Tibial artery (tissue), 4 donors: ENCODE data around the gene ARHGEF11.

ENCODE experiments used
- DNase-seq, 2 donors: peaks; one replicate each; pipeline ENCODE4 v3.0.0-alpha.2; 2019
- H3K27ac ChIP-seq, 2 donors: fragments of 200-600 bp; sonication (generic) in 1 of 2; 1 replicate in 1 of 2; 2 replicates in 1 of 2; pipeline ENCODE4 v1.5.1; 2018 to 2019; ENCODE audit warnings: mild to moderate bottlenecking in 1 of 2
- H3K27me3 ChIP-seq, 2 donors: fragments of 200-600 bp; sonication (generic) in 1 of 2; one replicate each; pipeline versions ENCODE4 v1.5.1 to v1.6.0; 2016 to 2019
- H3K36me3 ChIP-seq, 3 donors: fragments of 200-600 bp; sonication (generic) in 2 of 3; one replicate each; pipeline ENCODE4 v1.5.1; 2016 to 2019; ENCODE audit warnings: mild to moderate bottlenecking in 2 of 3
- H3K4me1 ChIP-seq, 4 donors: fragments of 200-600 bp; sonication (generic) in 2 of 4; 1 replicate in 3 of 4; 2 replicates in 1 of 4; pipeline ENCODE4 v1.5.1; 2016 to 2019
- H3K4me3 ChIP-seq, 2 donors: fragments of 200-600 bp; sonication (generic) in 1 of 2; 1 replicate in 1 of 2; 2 replicates in 1 of 2; pipeline ENCODE4 v1.5.1; 2018 to 2019; ENCODE audit warnings: mild to moderate bottlenecking in 2 of 2
- H3K9me3 ChIP-seq, 3 donors: fragments of 200-600 bp; sonication (generic) in 1 of 3; one replicate each; pipeline ENCODE4 v1.5.1; 2016 to 2019
- intact Hi-C: fragments of 100-400 bp; cut with DNase I; formaldehyde crosslinking; loops from one replicate; pipeline ENCODE4 v1.15.0; 2023; ENCODE audit warnings: low total_unique reads
- TF ChIP-seq, protein P1 (sequence below), 2 experiments: fragments of 200-600 bp in 1 of 2; fragments of 450-650 bp in 1 of 2; IDR thresholded peaks; one replicate each; pipeline ENCODE4 v1.5.1; 2017 to 2019; ENCODE audit warnings: antibody characterized with exemption in 2 of 2, mild to moderate bottlenecking in 1 of 2, moderate library complexity in 1 of 2

ARHGEF11 gene

DNA sequence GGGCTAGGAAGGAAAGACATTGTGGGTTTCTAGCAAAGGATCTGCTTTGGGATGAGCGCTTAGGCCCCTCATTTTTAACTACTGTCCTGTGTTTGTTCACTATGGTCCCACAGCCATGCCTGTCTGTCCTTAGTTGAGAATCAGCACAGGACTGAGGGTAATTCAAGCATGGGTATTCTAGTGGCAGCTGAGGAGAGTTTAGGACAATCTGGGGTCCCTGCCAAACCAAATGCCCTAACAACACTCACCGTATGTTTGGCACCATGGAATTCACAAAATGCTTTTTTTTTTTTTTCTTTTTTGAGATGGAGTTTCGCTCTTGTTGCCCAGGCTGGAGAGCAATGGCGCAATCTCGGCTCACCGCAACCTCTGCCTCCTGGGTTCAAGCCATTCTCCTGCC is 10.4 kb downstream of the ARHGEF11 start:
- no peak for DNase-seq
- no peak overlapping the region for H3K4me3 ChIP-seq
- H3K27me3 ChIP-seq: no peaks in the 10 kb centered on the region
- H3K36me3 ChIP-seq: no peaks in the 10 kb centered on the region
- intact Hi-C loops: no loop called here
- no peaks in the 10 kb centered on the region for H3K9me3 ChIP-seq
- peaks cover 0 to 17% (median 5%) of the 10 kb centered on the region in 4 donors for H3K4me1 ChIP-seq
- TF ChIP-seq, protein P1, sequence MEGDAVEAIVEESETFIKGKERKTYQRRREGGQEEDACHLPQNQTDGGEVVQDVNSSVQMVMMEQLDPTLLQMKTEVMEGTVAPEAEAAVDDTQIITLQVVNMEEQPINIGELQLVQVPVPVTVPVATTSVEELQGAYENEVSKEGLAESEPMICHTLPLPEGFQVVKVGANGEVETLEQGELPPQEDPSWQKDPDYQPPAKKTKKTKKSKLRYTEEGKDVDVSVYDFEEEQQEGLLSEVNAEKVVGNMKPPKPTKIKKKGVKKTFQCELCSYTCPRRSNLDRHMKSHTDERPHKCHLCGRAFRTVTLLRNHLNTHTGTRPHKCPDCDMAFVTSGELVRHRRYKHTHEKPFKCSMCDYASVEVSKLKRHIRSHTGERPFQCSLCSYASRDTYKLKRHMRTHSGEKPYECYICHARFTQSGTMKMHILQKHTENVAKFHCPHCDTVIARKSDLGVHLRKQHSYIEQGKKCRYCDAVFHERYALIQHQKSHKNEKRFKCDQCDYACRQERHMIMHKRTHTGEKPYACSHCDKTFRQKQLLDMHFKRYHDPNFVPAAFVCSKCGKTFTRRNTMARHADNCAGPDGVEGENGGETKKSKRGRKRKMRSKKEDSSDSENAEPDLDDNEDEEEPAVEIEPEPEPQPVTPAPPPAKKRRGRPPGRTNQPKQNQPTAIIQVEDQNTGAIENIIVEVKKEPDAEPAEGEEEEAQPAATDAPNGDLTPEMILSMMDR (IDR thresholded peaks at IDR 0.05): no peak
- no peak overlapping the region for H3K27ac ChIP-seq

DNA sequence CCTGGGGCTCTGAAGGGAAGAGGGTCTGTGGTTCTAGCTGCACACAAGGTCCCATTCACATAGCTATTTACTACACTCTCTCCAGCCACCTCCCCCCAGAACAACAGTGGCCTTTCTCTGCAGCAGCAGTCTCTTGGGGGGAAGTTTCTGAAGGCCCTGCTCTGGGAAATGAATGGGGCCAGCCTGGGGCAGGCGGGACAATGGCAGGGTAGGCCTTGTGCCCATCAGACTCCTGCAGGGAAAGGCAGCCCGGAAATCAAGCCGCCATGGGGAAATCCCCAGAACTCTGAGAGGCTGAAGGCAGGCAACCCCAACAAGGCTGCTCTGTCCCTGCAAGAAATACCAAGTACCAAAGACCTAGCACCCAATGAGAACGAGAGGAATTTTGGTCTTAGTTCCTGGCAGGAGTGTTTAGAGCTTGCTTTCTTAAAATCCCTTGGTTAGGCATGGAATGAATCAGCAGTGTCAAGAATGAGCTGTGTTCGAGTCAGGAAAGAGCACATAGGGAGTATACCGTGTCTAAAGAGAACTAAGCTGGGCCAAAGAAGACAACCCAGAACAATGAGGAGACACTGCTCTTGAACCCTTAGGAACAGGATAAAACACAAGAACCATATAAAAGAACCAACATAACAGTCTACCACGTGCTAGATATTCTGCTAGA is 11.3 kb downstream of the ARHGEF11 start:
- Histone ChIP-seq H3K9me3 (no peaks in the 10 kb centered on the region), H3K27ac (no peak overlapping the region), H3K4me1 (peaks cover 0 to 16% (median 5%) of the 10 kb centered on the region in 4 donors), H3K36me3 (no peaks in the 10 kb centered on the region), H3K4me3 (no peak overlapping the region), H3K27me3 (no peaks in the 10 kb centered on the region)
- TF ChIP-seq, protein P1 (IDR thresholded peaks at IDR 0.05): no peak
- no peak for DNase-seq
- intact Hi-C loops: no loop called here

DNA sequence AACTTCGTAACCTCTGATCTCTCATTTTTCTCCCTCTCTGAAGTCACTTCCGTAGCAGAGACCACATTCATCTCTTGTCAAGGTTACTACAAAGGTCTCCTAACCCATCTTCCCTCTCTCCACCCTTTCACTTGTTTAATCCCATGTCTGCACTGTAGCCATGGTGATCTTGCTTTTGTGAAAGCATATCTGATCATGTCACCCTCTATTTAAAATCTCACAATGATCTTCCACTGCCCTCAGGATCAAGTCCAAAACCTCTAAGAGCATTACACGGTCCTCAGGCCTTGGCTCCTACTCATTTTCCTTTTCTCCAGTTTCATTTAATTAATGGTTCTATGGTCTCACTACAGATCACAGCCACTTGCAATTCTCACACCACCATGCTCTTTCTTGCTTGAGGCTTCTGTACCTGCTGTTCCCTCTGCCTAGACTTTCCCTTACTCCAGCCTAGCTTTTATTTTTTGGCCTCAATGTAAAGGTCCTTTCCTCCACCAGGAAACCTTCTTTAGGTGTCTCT is 12.1 kb downstream of the ARHGEF11 start:
- peaks cover 0 to 16% (median 4%) of the 10 kb centered on the region in 4 donors for H3K4me1 ChIP-seq

DNA sequence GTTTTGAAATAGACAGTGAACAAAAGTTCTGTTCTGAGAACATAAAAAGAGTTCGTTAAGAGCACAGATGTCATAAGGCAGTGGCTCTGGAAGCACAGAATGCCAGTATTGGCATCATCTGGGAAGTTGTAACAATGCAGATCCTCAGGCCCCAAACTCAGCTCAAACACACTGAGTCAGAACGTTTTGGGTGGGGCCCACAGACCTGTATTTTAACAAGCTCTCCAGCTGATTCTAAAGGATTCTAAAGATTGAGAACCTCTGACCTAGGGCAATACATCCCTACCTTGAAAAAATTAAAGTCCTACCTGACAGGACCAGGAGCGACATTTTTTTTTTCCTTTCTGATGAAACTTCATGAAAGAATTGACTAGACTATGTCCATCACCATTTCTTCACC is 13.2 kb downstream of the ARHGEF11 start:
- Histone ChIP-seq H3K4me3 (no peak overlapping the region), H3K27me3 (no peaks in the 10 kb centered on the region), H3K4me1 (peaks cover 0 to 16% (median 4%) of the 10 kb centered on the region in 4 donors), H3K27ac (no peak overlapping the region), H3K36me3 (no peaks in the 10 kb centered on the region), H3K9me3 (no peaks in the 10 kb centered on the region)
- intact Hi-C loops: no loop called here
- DNase-seq: no peak
- TF ChIP-seq, protein P1 (IDR thresholded peaks at IDR 0.05): no peak

More for the DNA sequence above, 12.1 kb downstream of the ARHGEF11 start:
- DNase-seq: no peak
- Histone ChIP-seq H3K27ac (no peak overlapping the region), H3K4me3 (no peak overlapping the region), H3K36me3 (no peaks in the 10 kb centered on the region), H3K27me3 (no peaks in the 10 kb centered on the region), H3K9me3 (no peaks in the 10 kb centered on the region)
- TF ChIP-seq, protein P1 (IDR thresholded peaks at IDR 0.05): no peak
- intact Hi-C loops: no loop called here

DNA sequence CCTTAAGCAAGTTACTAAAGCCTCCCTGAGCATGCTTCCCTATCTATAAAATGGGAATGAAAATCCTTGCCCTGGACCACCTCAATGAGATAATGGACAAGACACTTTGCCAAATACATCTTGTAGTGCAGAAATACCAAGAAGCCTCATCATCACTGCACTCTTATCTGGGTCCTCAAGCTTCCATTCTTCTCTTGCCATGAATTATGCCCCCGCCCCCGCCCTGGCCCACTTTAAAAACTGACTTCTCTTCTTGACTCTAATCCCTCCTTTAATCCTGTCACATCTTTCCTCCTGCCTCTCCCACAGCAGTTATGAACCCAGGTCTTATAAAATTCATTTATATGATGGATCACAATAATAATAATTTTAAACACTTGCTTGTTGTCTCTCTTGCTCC is 14.8 kb downstream of the ARHGEF11 start:
- no peaks in the 10 kb centered on the region for H3K27me3 ChIP-seq
- no peaks in the 10 kb centered on the region for H3K36me3 ChIP-seq
- TF ChIP-seq, protein P1 (IDR thresholded peaks at IDR 0.05): no peak
- no peaks in the 10 kb centered on the region for H3K9me3 ChIP-seq
- peaks cover 0 to 22% (median 4%) of the 10 kb centered on the region in 4 donors for H3K4me1 ChIP-seq
- no peak overlapping the region for H3K4me3 ChIP-seq
- DNase-seq: no peak
- intact Hi-C loops: no loop called here
- no peak overlapping the region for H3K27ac ChIP-seq
